IPS DF 6.9 (cell line): ENCODE results near the gene NAA10.

Source experiments
- DNase-seq: peaks from one replicate; pipeline ENCODE4 v3.0.0-alpha.2; 2013; ENCODE audit warnings: low read depth, low spot score
- H3K27ac ChIP-seq: one replicate; pipeline ENCODE4 v1.5.1; 2013; ENCODE audit warnings: low read length, control low read depth
- H3K27me3 ChIP-seq: 2 replicates; pipeline ENCODE4 v1.6.1; 2013; ENCODE audit warnings: mild to moderate bottlenecking, low read length; ENCODE audit not compliant: control insufficient read depth, insufficient read depth
- H3K36me3 ChIP-seq: 2 replicates; pipeline ENCODE4 v1.6.1; 2013; ENCODE audit warnings: low read length; ENCODE audit not compliant: control insufficient read depth, insufficient read depth
- H3K4me1 ChIP-seq: 2 replicates; pipeline ENCODE4 v1.6.1; 2013; ENCODE audit warnings: low read length; ENCODE audit not compliant: control insufficient read depth, insufficient read depth
- H3K4me3 ChIP-seq: 2 replicates; pipeline ENCODE4 v1.5.1; 2013; ENCODE audit warnings: mild to moderate bottlenecking, low read length
- H3K9me3 ChIP-seq: 2 replicates; pipeline ENCODE4 v1.6.1; 2013; ENCODE audit warnings: low read length, inconsistent platforms; ENCODE audit not compliant: control insufficient read depth, insufficient read depth
- WGBS: extraction: QIAGEN DNeasy Blood & Tissue Kit; methylation state at CpG from one replicate; pipeline ENCODE4 v1.1.7; 2013; ENCODE audit warnings: mixed read lengths, missing lambda C conversion rate; ENCODE audit not compliant: insufficient read length, insufficient coverage; 5-methylcytosine and 5-hydroxymethylcytosine counted together

The NAA10 gene

GRCh38 chrX:153947009-153947769 is 12.4 kb upstream of the NAA10 start:
- Histone ChIP-seq H3K27ac (no peak overlapping the region), H3K36me3 (peaks cover 24% of the 10 kb centered on the region), H3K4me1 (peaks cover 6% of the 10 kb centered on the region; the same call in 1 of the 2 replicates), H3K27me3 (no peaks in the 10 kb centered on the region), H3K4me3 (no peak overlapping the region), H3K9me3 (no peaks in the 10 kb centered on the region)
- no CpG with 5 or more reads among the region's 19 CpGs for WGBS
- no peak for DNase-seq

- Histone ChIP-seq H3K9me3 (no peaks in the 10 kb centered on the region), H3K4me3 (no peak overlapping the region), H3K36me3 (peaks cover 15% of the 10 kb centered on the region), H3K4me1 (peaks cover 6% of the 10 kb centered on the region; the same call in 1 of the 2 replicates), H3K27me3 (no peaks in the 10 kb centered on the region), H3K27ac (no peak overlapping the region)
- WGBS = no CpG with 5 or more reads among the region's 24 CpGs
- no peak for DNase-seq
Observed at GRCh38 chrX:153945956-153946943, 11.4 kb upstream of the NAA10 start.

GRCh38 chrX:153944800-153945150 is 9.9 kb upstream of the NAA10 start:
- Histone ChIP-seq H3K36me3 (peaks cover 3% of the 10 kb centered on the region; the same call in 1 of the 2 replicates), H3K27me3 (no peaks in the 10 kb centered on the region), H3K9me3 (no peaks in the 10 kb centered on the region), H3K4me3 (no peak overlapping the region), H3K27ac (no peak overlapping the region), H3K4me1 (peaks cover 8% of the 10 kb centered on the region; the same call in 1 of the 2 replicates)
- no peak for DNase-seq
- WGBS = no CpG with 5 or more reads among the region's 6 CpGs

- H3K27ac ChIP-seq = no peak within 1 kb of the TSS
- no peaks in the 10 kb centered on the region for H3K36me3 ChIP-seq
- peak within 1 kb of the TSS; percentile 20; the same call in 1 of the 2 replicates for H3K4me3 ChIP-seq
- H3K27me3 ChIP-seq = no peaks in the 10 kb centered on the region
- peaks cover 8% of the 10 kb centered on the region; the same call in 1 of the 2 replicates for H3K4me1 ChIP-seq
- no peaks in the 10 kb centered on the region for H3K9me3 ChIP-seq
- DNase-seq = no peak
- WGBS = no CpG with 5 or more reads among the region's 31 CpGs
Observed at GRCh38 chrX:153944140-153944799, 9.4 kb upstream of the NAA10 start, which contains the start of gene RENBP. Gene RENBP (minus strand): TSS chrX:153944643. CDS start chrX:153944610, 33 bp downstream.

- Histone ChIP-seq H3K27ac (no peak overlapping the region), H3K4me3 (no peak overlapping the region), H3K9me3 (no peaks in the 10 kb centered on the region), H3K4me1 (peaks cover 8% of the 10 kb centered on the region; the same call in 1 of the 2 replicates), H3K27me3 (no peaks in the 10 kb centered on the region), H3K36me3 (no peaks in the 10 kb centered on the region)
- no CpG with 5 or more reads among the region's 23 CpGs for WGBS
- DNase-seq = no peak
Observed at GRCh38 chrX:153941336-153942252, 6.8 kb upstream of the NAA10 start.

GRCh38 chrX:153939573-153939972 is 4.7 kb upstream of the NAA10 start:
- Histone ChIP-seq H3K27ac (no peak overlapping the region), H3K9me3 (no peaks in the 10 kb centered on the region), H3K4me1 (peaks cover 8% of the 10 kb centered on the region; the same call in 1 of the 2 replicates), H3K4me3 (no peak overlapping the region), H3K36me3 (no peaks in the 10 kb centered on the region), H3K27me3 (no peaks in the 10 kb centered on the region)
- no CpG with 5 or more reads among the region's 7 CpGs for WGBS
- DNase-seq = no peak

- DNase-seq = no peak
- H3K4me1 ChIP-seq = peaks cover 2% of the 10 kb centered on the region; the same call in 1 of the 2 replicates
- no peaks in the 10 kb centered on the region for H3K36me3 ChIP-seq
- H3K27ac ChIP-seq = no peak overlapping the region
- no peak overlapping the region for H3K4me3 ChIP-seq
- no peaks in the 10 kb centered on the region for H3K27me3 ChIP-seq
- no CpG with 5 or more reads among the region's 10 CpGs for WGBS
- H3K9me3 ChIP-seq = no peaks in the 10 kb centered on the region
Observed at GRCh38 chrX:153938226-153938786, 3.5 kb upstream of the NAA10 start.

GRCh38 chrX:153937056-153937455 is 2.2 kb upstream of the NAA10 start:
- Histone ChIP-seq H3K27ac (no peak overlapping the region), H3K4me1 (peaks cover 2% of the 10 kb centered on the region; the same call in 1 of the 2 replicates), H3K4me3 (no peak overlapping the region), H3K27me3 (no peaks in the 10 kb centered on the region), H3K9me3 (no peaks in the 10 kb centered on the region), H3K36me3 (no peaks in the 10 kb centered on the region; the same call in 1 of the 2 replicates)
- DNase-seq = no peak
- no CpG with 5 or more reads among the region's 3 CpGs for WGBS

- DNase-seq = no peak
- peaks cover 11% of the 10 kb centered on the region for H3K36me3 ChIP-seq
- no peaks in the 10 kb centered on the region for H3K9me3 ChIP-seq
- no peaks in the 10 kb centered on the region for H3K27me3 ChIP-seq
- peaks cover 2% of the 10 kb centered on the region; the same call in 1 of the 2 replicates for H3K4me1 ChIP-seq
- no peak overlapping the region for H3K27ac ChIP-seq
- H3K4me3 ChIP-seq = peak overlapping the region; percentile 100; the same call in 1 of the 2 replicates
- no CpG with 5 or more reads among the region's 32 CpGs for WGBS
Observed at GRCh38 chrX:153935326-153935851, 552 bp upstream of the NAA10 start.
